DOHH2 (cell line): ENCODE results near the gene WDR45.

Experiments
- CTCF ChIP-seq: fragments of 200-600 bp; sonication (generic); IDR thresholded peaks from one replicate; pipeline ENCODE4 v1.5.1; 2014; ENCODE audit warnings: antibody characterized with exemption, mild to moderate bottlenecking, low read depth, low read length; ENCODE audit not compliant: poor library complexity, severe bottlenecking
- EZH2phosphoT487 ChIP-seq: fragments of 200-600 bp; sonication (generic); IDR thresholded peaks from 2 replicates; pipeline ENCODE4 v1.6.1; 2017; ENCODE audit warnings: borderline replicate concordance, mild to moderate bottlenecking, antibody characterized with exemption, low read length, moderate library complexity, mixed read lengths

DNA sequence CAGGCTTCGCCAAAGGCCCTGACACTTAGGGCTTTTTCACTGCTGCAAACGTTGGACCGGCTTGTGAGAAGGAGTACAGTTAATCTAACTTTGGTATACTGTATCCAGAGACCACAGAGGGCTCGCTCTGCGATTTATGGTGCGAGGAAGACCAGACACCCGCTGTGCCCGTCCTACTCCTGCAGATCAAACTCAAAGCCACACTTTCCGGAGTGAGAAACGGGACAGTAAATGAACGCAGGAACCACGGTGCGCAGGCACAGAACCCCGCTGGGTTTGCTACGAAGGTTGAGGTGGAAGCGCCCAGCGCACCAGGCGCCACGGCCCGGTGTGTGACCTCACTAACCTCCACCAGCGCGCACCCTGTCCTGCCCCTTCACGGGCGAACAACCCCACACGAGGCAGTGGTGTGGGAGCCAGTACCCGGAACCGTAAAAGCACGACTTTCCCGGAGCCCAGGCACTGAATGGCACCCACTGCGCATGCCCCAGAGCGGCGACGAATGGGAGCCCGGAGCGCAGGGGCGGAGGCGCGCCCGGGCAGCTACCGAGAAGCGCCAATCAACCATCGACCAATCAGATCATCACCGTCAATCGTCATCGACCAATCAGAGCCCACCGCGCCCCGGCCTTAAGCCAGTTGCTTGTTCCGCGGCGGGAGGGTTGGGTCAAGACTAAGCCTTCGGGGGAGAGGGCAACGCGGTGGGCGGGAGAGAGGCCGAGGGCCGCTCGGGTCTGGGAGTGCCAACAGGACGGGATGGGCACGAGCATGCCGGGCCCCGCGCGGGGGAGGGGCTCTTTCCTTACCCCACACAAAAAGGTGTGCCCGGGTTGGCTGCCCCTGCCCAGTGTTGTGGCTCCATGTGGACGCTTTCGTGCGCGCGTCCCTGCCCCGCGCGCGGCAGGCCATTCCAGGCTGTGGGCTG is 21.3 kb upstream of the WDR45 start:
- TF ChIP-seq CTCF (no peak), EZH2phosphoT487 (no peak)
